HepG2 (cell line): ENCODE measurements around the gene CDK5RAP2. TPM values are rescaled to one million over a fixed set of nuclear protein-coding genes. Genes with fewer than 3 reads are reported as not detected.

Source experiments
- ATAC-seq: fragments of 200-7000 bp; cut with Tn5 transposase; 3 replicates; pipeline ENCODE4 v1.9.1; 2020; ENCODE audit warnings: mild to moderate bottlenecking, moderate library complexity
- BruUV-seq: library from RNA; stranded (reverse); fragments of 400-500 nt; replicated peaks from 2 replicates; lab custom pipeline; 2021; lab: Mats Ljungman, UMichigan
- CTCF ChIA-PET: fragments of 300-600 bp; formaldehyde crosslinking; extraction: SDS; loops from one replicate; lab custom pipeline; 2021; ENCODE audit warnings: low total read pairs, inconsistent platforms, low intra/inter-chr PET ratio; lab: Yijun Ruan, JAX
- POLR2A ChIA-PET: fragments of 350-600 bp; sonication (Branson Sonifier 250); formaldehyde crosslinking; loops from one replicate; lab custom pipeline; 2020; ENCODE audit warnings: antibody characterized with exemption, inconsistent platforms; lab: Yijun Ruan, JAX
- DNase-seq: peaks from one replicate; pipeline ENCODE4 v3.0.0-alpha.2; 2015; ENCODE audit warnings: low spot score
- FAIRE-seq: peaks from 3 replicates; lab custom pipeline; 2011; peaks lifted over from hg19 to GRCh38; lab: Jason Lieb, UNC
- H2AFZ ChIP-seq: one replicate; pipeline ENCODE4 v1.6.1; 2011; ENCODE audit warnings: low read length, inconsistent platforms
- H3K27ac ChIP-seq: fragments of 300-600 bp; 3 replicates; pipeline ENCODE4 v1.8.0; 2011; ENCODE audit warnings: mixed run types, mild to moderate bottlenecking, mixed read lengths, low read length, inconsistent platforms; ENCODE audit not compliant: insufficient read depth; ENCODE audit errors: extremely low read length
- H3K27me3 ChIP-seq, 2 experiments: fragments of 200-600 bp in 1 of 2; 2 replicates in 1 of 2; 3 replicates in 1 of 2; pipeline versions ENCODE4 v1.6.0 to v1.8.0; 2011; ENCODE audit warnings: low read length in 2 of 2, mild to moderate bottlenecking in 2 of 2, moderate library complexity in 2 of 2, inconsistent platforms in 1 of 2; ENCODE audit not compliant: insufficient read depth in 2 of 2, control insufficient read depth in 1 of 2
- H3K36me3 ChIP-seq, 2 experiments: fragments of 200-600 bp in 1 of 2; replicated peaks in 1 of 2; 2 replicates in 1 of 2; 3 replicates in 1 of 2; pipeline versions ENCODE4 v1.5.1 to v1.8.0; 2011; ENCODE audit warnings: low read length in 2 of 2, inconsistent platforms in 1 of 2; ENCODE audit not compliant: insufficient read depth in 2 of 2, control insufficient read depth in 1 of 2
- H3K4me1 ChIP-seq: 2 replicates; pipeline ENCODE4 v1.5.1; 2012; ENCODE audit warnings: low read length, inconsistent platforms; ENCODE audit not compliant: insufficient read depth
- H3K4me2 ChIP-seq: 2 replicates; pipeline ENCODE4 v1.6.0; 2011; ENCODE audit warnings: low read depth, low read length, inconsistent platforms
- H3K4me3 ChIP-seq, 3 experiments: fragments of 200-600 bp in 1 of 3; sonication (generic), shearing (Covaris generic) in 1 of 3; replicated peaks in 1 of 3; 2 replicates each; pipeline ENCODE4 v1.5.1; 2011 to 2016; ENCODE audit warnings: low read length in 3 of 3, inconsistent platforms in 2 of 3, low read depth in 2 of 3, mild to moderate bottlenecking in 2 of 3, control low read depth in 1 of 3, mixed read lengths in 1 of 3; ENCODE audit not compliant: insufficient read depth in 1 of 3
- H3K79me2 ChIP-seq: one replicate; pipeline ENCODE4 v1.6.1; 2011; ENCODE audit warnings: low read length, inconsistent platforms; ENCODE audit not compliant: insufficient read depth
- H3K9ac ChIP-seq: 2 replicates; pipeline ENCODE4 v1.6.0; 2011; ENCODE audit warnings: mild to moderate bottlenecking, low read depth, low read length, inconsistent platforms; ENCODE audit not compliant: insufficient read depth
- H3K9me3 ChIP-seq: 2 replicates; pipeline ENCODE4 v1.5.1; 2012; ENCODE audit warnings: mild to moderate bottlenecking, low read length
- H4K20me1 ChIP-seq: 2 replicates; pipeline ENCODE4 v1.6.0; 2011; ENCODE audit warnings: inconsistent platforms, mild to moderate bottlenecking, low read length, moderate library complexity; ENCODE audit not compliant: insufficient read depth
- KDM1A ChIP-seq: IDR thresholded peaks from 2 replicates; pipeline ENCODE4 v1.6.1; 2016; ENCODE audit warnings: missing compliant biosample characterization
- NR3C1 ChIP-seq: sonication (generic); formaldehyde crosslinking; IDR thresholded peaks from 2 replicates; pipeline ENCODE4 v1.4.0; 2020; ENCODE audit warnings: missing genetic modification reagents
- POLR2A ChIP-seq, 2 experiments: IDR thresholded peaks; 2 replicates each; pipeline ENCODE4 v1.6.1; 2011; ENCODE audit warnings: low read depth in 2 of 2, low read length in 2 of 2, mild to moderate bottlenecking in 1 of 2, moderate library complexity in 1 of 2; ENCODE audit not compliant: insufficient read depth in 1 of 2
- RBM22 ChIP-seq: fragments of 200-400 bp; formaldehyde crosslinking; optimal IDR thresholded peaks from 2 replicates; pipeline ENCODE3; 2017; ENCODE audit warnings: mild to moderate bottlenecking, low read length, moderate library complexity
- ZNF274 ChIP-seq: sonication (generic); formaldehyde crosslinking; IDR thresholded peaks from 2 replicates; pipeline ENCODE4 v1.5.1; 2020; ENCODE audit warnings: mild to moderate bottlenecking, missing genetic modification reagents
- ZNF569 ChIP-seq: sonication (generic); formaldehyde crosslinking; IDR thresholded peaks from 2 replicates; pipeline ENCODE4 v1.5.0; 2020; ENCODE audit warnings: mild to moderate bottlenecking, missing genetic modification reagents, moderate library complexity, borderline replicate concordance
- ZNF629 ChIP-seq: sonication (generic); formaldehyde crosslinking; conservative IDR thresholded peaks from 2 replicates; pipeline ENCODE4 v1.5.0; 2020; ENCODE audit warnings: missing genetic modification reagents
- ZNF709 ChIP-seq: sonication (generic); formaldehyde crosslinking; IDR thresholded peaks from 2 replicates; pipeline ENCODE4 v1.5.0; 2020; ENCODE audit warnings: mild to moderate bottlenecking, missing genetic modification reagents
- ZNF772 ChIP-seq: sonication (generic); formaldehyde crosslinking; IDR thresholded peaks from 2 replicates; pipeline ENCODE4 v1.5.0; 2020; ENCODE audit warnings: mild to moderate bottlenecking, missing genetic modification reagents
- ZNF777 ChIP-seq: sonication (generic); formaldehyde crosslinking; IDR thresholded peaks from 2 replicates; pipeline ENCODE4 v1.4.0; 2020; ENCODE audit warnings: missing genetic modification reagents
- WGBS: methylation state at CpG from one replicate; pipeline ENCODE4 v1.1.6; 2017; ENCODE audit warnings: low lambda C conversion rate; 5-methylcytosine and 5-hydroxymethylcytosine counted together
- in situ Hi-C: cut with HindIII; loops from 2 replicates; pipeline ENCODE4 v1.10.0; 2017; ENCODE audit warnings: low pct_unique_long_range_greater_than_20kb; ENCODE audit not compliant: extremely low pct_ligation_motif_present
- intact Hi-C: fragments of 100-400 bp; cut with micrococcal nuclease; formaldehyde crosslinking; loops from one replicate; pipeline ENCODE4 v1.10.0; 2022; ENCODE audit not compliant: unreplicated experiment
- polyA plus RNA-seq, 8 experiments: library from polyadenylated mRNA; depleted of rRNA in 3 of 8; stranded (reverse) in 7 of 8; unstranded in 1 of 8; fragments of >200 nt; fragmentation: Illumina TruSeq in 4 of 8; extraction: Trizol in 4 of 8; gene quantifications; 2 replicates each; pipeline versions ENCODE4 v1.2.1 to v1.2.3, GENCODE V29; 2011 to 2016; ENCODE audit warnings: low read depth in 4 of 8, missing spikeins in 1 of 8, mixed read lengths in 1 of 8; ENCODE audit not compliant: insufficient read depth in 1 of 8
- total RNA-seq, 5 experiments: library from RNA; depleted of rRNA; stranded (reverse); fragments of >200 nt; fragmentation: Illumina TruSeq; extraction: Trizol; gene quantifications; 2 replicates each; pipeline ENCODE4 v1.2.3, GENCODE V29; 2016; ENCODE audit warnings: low read depth in 1 of 5
- TF ChIP-seq, protein P1 (sequence below): IDR thresholded peaks from 2 replicates; pipeline ENCODE4 v1.6.1; 2016; ENCODE audit warnings: control low read depth
- TF ChIP-seq, protein P2 (sequence below): sonication (generic); formaldehyde crosslinking; IDR thresholded peaks from 2 replicates; pipeline ENCODE4 v1.4.0; 2020; ENCODE audit warnings: mild to moderate bottlenecking, missing genetic modification reagents, borderline replicate concordance
- TF ChIP-seq, protein P3 (sequence below): sonication (generic); formaldehyde crosslinking; IDR thresholded peaks from 2 replicates; pipeline ENCODE4 v1.5.0; 2020; ENCODE audit warnings: missing genetic modification reagents
- TF ChIP-seq, protein P4 (sequence below): sonication (generic); formaldehyde crosslinking; IDR thresholded peaks from 2 replicates; pipeline ENCODE4 v1.5.1; 2020; ENCODE audit warnings: missing genetic modification reagents, mild to moderate bottlenecking, borderline replicate concordance

Gene CDK5RAP2
- total and polyA plus RNA-seq, 2 of the 13 experiments (the other 11 are each of a cell fraction or from before 2014, with no cell fraction given), result 31.8 to 42.2 TPM

DNA sequence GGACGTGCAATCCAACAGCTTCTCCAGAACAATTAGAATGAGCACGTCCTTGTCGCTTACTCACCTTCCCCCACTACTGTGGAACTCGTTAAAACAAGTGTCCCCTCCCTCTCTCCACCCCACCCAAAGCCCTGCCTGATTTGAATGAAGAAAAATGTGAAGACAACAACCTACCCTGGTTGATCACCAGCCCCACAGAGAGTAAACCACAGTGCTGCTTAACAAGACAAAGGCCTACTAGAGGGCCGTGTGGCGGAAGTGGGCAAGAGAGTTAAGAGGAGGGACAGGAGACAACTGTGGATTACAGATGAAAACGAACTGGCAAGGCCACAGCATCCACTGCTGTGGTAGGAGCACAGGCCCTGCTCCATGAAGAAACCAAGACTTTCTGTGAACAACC is 51.1 kb downstream of the CDK5RAP2 start:
- FAIRE-seq (no peak), ATAC-seq (no peak), DNase-seq (no peak)
- Histone ChIP-seq H2AFZ (no peak overlapping the region), H3K9me3 (no peaks in the 10 kb centered on the region), H3K79me2 (no peaks in the 10 kb centered on the region), H3K9ac (no peak overlapping the region), H3K27me3 (no peaks in the 10 kb centered on the region), H3K4me1 (no peaks in the 10 kb centered on the region), H4K20me1 (no peaks in the 10 kb centered on the region), H3K4me3 (no peak overlapping the region), H3K4me2 (no peak overlapping the region), H3K27ac (no peak overlapping the region), H3K36me3 (peaks cover 50 to 86% of the 10 kb centered on the region in 2 experiments)
- CTCF ChIA-PET, result no interaction called here
- 97% methylated on average over 7 of the region's 7 CpGs for WGBS
- no peak for TF ChIP-seq ZNF274 (CRISPR knock-in tag)
- TF ChIP-seq, protein P1, sequence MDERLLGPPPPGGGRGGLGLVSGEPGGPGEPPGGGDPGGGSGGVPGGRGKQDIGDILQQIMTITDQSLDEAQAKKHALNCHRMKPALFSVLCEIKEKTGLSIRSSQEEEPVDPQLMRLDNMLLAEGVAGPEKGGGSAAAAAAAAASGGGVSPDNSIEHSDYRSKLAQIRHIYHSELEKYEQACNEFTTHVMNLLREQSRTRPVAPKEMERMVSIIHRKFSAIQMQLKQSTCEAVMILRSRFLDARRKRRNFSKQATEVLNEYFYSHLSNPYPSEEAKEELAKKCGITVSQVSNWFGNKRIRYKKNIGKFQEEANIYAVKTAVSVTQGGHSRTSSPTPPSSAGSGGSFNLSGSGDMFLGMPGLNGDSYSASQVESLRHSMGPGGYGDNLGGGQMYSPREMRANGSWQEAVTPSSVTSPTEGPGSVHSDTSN (CRISPR knock-in tag), result no peak
- TF ChIP-seq, protein P2, sequence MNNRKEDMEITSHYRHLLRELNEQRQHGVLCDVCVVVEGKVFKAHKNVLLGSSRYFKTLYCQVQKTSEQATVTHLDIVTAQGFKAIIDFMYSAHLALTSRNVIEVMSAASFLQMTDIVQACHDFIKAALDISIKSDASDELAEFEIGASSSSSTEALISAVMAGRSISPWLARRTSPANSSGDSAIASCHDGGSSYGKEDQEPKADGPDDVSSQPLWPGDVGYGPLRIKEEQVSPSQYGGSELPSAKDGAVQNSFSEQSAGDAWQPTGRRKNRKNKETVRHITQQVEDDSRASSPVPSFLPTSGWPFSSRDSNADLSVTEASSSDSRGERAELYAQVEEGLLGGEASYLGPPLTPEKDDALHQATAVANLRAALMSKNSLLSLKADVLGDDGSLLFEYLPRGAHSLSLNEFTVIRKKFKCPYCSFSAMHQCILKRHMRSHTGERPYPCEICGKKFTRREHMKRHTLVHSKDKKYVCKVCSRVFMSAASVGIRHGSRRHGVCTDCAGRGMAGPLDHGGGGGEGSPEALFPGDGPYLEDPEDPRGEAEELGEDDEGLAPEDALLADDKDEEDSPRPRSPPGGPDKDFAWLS (CRISPR knock-in tag), result no peak
- BruUV-seq, result no TSS peak
- POLR2A ChIA-PET, result no interaction called here
- in situ Hi-C loops (no loop called here), intact Hi-C loops (no loop called here)

DNA sequence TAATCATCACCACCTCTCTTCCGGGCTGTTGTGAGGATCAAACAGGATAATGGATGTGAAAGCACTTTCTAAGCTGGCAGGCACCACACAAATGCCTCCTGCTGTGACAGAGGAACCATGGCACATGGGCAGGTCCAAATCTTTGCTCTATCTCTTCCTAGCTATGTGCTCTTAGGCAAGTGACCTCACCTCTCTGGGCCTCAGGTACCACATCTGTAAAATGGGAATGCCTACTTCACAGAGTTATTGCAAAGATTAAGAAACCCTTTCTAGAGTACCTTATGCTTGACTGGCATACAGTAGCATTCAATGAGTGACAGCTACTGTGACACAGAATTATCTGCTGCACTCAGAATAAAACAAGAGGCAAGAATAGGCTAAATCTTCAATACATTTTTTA is 51.6 kb downstream of the CDK5RAP2 start:
- WGBS, result 100% methylated on average over 1 of the region's 1 CpG
- TF ChIP-seq ZNF777 (CRISPR knock-in tag) (no peak), RBM22 (peak; percentile 36), ZNF709 (CRISPR knock-in tag) (no peak), POLR2A (IDR thresholded peaks at IDR 0.05; ENCODE audit: insufficient read depth in 1 of 2, low read depth in 2 of 2, low read length in 2 of 2) (no peak), ZNF569 (no peak), ZNF772 (CRISPR knock-in tag) (no peak), KDM1A (CRISPR knock-in tag) (no peak), NR3C1 (CRISPR knock-in tag) (no peak), ZNF629 (CRISPR knock-in tag) (peak; percentile 63)
- TF ChIP-seq, protein P3, sequence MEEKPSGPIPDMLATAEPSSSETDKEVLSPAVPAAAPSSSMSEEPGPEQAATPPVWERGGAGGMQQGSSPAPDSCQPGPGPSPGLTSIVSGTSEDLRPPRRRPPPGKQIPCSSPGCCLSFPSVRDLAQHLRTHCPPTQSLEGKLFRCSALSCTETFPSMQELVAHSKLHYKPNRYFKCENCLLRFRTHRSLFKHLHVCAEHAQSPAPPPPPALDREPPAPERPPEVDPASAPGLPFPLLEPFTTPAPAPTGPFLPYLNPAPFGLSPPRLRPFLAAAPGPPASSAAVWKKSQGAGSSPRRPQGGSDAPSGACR, result no peak
- TF ChIP-seq, protein P4, sequence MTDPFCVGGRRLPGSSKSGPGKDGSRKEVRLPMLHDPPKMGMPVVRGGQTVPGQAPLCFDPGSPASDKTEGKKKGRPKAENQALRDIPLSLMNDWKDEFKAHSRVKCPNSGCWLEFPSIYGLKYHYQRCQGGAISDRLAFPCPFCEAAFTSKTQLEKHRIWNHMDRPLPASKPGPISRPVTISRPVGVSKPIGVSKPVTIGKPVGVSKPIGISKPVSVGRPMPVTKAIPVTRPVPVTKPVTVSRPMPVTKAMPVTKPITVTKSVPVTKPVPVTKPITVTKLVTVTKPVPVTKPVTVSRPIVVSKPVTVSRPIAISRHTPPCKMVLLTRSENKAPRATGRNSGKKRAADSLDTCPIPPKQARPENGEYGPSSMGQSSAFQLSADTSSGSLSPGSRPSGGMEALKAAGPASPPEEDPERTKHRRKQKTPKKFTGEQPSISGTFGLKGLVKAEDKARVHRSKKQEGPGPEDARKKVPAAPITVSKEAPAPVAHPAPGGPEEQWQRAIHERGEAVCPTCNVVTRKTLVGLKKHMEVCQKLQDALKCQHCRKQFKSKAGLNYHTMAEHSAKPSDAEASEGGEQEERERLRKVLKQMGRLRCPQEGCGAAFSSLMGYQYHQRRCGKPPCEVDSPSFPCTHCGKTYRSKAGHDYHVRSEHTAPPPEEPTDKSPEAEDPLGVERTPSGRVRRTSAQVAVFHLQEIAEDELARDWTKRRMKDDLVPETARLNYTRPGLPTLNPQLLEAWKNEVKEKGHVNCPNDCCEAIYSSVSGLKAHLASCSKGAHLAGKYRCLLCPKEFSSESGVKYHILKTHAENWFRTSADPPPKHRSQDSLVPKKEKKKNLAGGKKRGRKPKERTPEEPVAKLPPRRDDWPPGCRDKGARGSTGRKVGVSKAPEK (CRISPR knock-in tag), result no peak

More for the DNA sequence above, 51.6 kb downstream of the CDK5RAP2 start:
- no peak overlapping the region for H3K4me2 ChIP-seq
- H3K4me3 ChIP-seq, result no peak overlapping the region
- peaks cover 51 to 87% of the 10 kb centered on the region in 2 experiments for H3K36me3 ChIP-seq
- POLR2A ChIA-PET, result no interaction called here
- in situ Hi-C loops, result no loop called here
- no peaks in the 10 kb centered on the region for H3K9me3 ChIP-seq
- ATAC-seq (no peak), FAIRE-seq (no peak), DNase-seq (no peak)
- CTCF ChIA-PET, result no interaction called here
- H2AFZ ChIP-seq, result no peak overlapping the region
- no peaks in the 10 kb centered on the region for H4K20me1 ChIP-seq
- H3K4me1 ChIP-seq, result no peaks in the 10 kb centered on the region
- intact Hi-C loops, result no loop called here
- BruUV-seq, result no TSS peak
- no peaks in the 10 kb centered on the region for H3K79me2 ChIP-seq
- no peaks in the 10 kb centered on the region for H3K27me3 ChIP-seq
- H3K9ac ChIP-seq, result no peak overlapping the region
- no peak overlapping the region for H3K27ac ChIP-seq
